Measurements from ENCODE around the gene CTDNEP1.
"Not testable (repeated sequence)": the region's sequence is repeated elsewhere in the genome, so short reads cannot be mapped to it uniquely, and the experiment has no call there.

Gene CTDNEP1

DNA sequence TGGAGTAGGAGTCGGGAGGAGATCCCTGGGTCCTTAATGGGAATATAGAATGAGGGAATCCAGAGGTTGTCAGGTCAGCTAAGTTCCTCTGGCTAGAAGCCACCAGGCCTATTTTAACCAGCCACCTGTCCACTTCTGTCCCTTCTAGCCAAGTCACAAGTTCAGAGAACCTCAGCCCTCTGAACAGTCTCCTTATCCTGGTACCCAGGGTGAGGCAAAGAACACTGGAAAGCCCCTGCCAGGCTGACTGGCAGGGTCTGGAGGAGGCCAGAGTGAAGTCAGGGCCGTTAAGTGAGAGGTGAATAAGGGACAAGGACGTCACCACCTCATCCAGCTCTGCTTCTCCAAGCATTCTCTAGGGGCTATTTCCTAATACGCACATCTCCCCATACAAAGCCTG lies 2.7 kb downstream of the CTDNEP1 start:
- DNase-seq (ENCODE audit: low read depth in 2 of 2): no peak

DNA sequence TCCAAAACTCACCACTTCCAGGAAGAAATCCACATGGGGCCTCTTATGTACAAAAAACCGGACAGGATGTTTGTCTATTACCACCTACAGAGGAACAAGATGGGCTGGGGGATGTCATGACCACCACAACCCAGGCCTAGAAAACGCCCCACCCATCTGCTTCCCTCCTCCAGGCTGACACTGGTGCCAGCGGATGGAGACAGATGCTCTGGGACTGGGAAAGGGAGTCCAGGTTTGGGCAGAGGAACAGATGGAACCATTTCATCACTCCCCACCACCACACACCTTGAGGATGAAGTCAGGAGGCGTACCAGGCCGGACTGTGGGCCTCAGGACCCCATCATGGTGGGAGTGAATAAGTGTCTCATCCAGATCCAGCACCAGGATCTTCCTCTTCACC lies 4.8 kb downstream of the CTDNEP1 start:
- DNase-seq (ENCODE audit: low read depth in 2 of 2): no peak

DNA sequence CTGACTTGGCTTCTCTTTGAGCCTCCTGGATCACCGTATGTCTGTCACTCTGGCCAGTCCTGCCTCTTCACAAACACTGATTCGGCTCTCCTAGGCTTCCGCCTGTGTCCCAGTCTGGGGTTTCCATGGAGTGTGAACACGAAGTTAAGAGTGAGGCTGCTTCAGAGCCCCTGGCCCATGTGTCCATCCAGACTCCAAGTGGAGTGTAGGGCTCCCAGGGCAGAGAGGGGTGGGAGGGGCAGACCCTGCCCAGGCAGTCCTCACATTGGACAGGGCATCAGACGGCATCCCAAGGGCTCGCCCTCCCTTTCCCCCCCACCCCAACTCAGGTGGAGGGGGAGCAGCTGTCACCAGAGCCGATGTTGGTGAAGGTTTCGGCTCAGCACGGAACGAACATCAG lies 7.7 kb downstream of the CTDNEP1 start:
- not testable (repeated sequence) for DNase-seq (ENCODE audit: low read depth in 2 of 2)

DNA sequence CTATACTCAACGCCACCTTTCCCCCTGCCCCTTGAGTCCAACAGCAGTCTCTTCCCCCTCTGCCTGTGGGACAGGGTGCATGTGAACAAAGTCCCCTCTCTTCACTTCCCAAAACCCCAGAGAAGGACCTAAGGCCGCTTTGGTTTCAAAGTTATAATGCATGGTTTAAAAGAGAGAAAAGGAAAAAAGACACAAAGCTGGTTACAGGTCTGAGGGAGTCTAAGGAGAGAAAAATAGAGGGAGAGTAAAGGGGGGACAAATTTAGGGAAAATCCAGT lies 8.1 kb downstream of the CTDNEP1 start:
- no peak for DNase-seq (ENCODE audit: low read depth in 2 of 2)

DNA sequence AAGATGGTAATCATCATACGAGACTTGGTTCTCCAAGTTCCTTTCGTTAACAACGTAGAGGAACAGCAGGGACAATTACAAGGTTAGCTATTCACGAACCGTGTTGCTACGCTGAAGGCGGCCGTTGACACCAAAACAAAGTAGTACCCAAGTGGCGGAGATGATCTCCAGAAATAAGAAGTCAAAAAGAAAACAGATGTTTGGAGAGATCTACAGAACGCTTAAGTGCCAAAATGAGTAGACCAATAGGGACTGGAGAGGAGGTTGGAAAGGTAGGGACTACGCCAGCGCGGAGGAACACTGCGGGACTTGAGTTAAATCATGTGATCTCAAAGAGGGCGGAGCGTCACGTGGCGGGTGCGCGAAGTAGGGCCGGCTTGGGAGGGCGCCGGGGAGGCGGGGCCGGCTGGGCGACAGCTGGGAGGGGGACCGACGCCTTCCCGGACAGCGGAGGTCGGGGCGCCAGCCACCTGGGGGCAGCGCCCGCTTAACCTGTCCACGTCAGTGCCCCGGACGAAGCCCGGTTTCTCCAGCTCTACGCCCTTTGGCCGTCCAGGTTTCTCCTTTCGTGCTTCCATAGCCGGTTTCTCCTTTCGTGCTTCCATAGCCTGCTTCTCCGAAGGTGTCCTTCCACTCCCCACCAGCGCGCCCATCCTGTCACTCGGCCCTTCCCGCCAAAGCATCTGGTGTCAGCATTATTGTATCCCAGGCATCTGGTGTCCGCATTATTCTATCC lies 8.6 kb downstream of the CTDNEP1 start:
- peak; percentile 88 to 89 for DNase-seq (ENCODE audit: low read depth in 2 of 2)

DNA sequence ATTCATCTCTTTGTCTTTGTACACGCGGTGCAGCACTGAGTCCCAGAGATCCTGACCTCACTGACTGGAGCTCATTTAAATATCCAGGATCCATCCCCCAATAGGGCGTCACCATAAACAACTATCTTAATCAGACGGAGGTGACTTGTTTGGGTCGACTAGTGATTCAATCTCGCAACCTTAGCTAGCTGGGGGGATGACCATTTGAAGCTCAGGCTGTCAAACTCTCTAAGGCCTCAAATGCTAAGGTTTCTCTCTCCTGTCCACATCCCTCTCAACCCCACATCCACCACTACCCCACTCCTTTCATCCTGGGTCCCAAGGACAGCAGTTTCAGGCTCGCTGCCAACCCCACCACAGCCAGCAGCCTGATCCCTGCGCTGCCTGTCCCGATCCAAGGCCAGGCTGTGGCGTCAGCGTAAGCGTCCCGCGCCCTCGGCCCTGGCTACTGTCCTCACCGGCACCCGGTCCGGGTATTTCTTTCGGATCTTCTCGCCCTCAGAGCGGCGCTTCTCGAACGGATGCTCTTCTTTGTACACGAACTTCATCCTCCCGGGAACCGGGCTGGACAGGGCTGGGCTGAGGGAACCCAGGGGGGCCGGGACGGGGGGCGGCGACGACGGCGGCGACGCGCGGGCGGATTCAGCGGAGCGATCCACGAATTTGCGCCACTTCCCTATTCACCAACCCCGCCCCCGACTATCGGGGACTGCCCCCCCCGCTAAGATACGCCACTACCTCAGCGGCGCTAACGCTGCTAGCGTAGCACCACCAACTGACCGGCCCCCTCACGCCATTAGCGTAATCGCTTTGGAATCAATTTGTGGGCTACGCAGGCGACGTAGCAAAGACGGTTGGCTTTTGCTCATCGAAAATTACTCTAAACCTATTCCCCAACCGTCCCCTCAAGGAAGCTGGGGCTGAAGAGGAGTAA lies 9.5 kb downstream of the CTDNEP1 start, which contains the start of gene GABARAP:
Gene GABARAP (minus strand): TSS at position 667 of the 934 bp plus-strand sequence. CDS start 119 bp downstream, at position 548.
- DNase-seq (ENCODE audit: low read depth in 2 of 2): peak; percentile 89 to 95

DNA sequence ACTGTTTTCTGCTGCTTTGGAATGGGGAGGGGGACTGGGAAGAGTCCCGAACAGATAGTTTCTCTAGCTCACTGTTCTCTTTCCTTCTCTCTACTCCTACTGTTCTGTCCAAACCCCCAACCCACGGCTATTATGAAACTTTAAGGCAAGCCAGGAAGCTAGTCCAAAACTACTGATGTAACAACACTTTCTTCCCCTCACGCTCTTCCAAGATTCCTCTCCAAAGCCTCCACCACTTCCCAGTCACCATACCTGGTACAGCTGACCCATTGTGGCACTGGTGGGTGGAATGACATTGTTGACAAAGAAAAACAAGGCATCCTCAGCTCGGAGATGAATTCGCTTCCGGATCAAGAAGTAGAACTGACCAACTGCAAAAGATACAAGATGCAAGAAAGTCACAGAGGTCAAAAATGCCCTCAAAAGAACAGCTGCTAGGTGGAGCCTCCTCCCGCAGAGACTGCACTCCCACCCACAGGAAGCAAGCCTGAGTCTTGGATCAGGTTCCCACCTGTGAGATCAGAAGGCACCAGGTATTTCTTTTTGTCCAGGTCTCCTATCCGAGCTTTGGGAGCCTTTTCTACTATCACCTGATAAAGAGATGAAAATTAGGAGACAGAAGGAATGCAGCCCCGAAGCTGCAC lies 10.3 kb downstream of the CTDNEP1 start:
- DNase-seq (ENCODE audit: low read depth in 2 of 2): no peak

DNA sequence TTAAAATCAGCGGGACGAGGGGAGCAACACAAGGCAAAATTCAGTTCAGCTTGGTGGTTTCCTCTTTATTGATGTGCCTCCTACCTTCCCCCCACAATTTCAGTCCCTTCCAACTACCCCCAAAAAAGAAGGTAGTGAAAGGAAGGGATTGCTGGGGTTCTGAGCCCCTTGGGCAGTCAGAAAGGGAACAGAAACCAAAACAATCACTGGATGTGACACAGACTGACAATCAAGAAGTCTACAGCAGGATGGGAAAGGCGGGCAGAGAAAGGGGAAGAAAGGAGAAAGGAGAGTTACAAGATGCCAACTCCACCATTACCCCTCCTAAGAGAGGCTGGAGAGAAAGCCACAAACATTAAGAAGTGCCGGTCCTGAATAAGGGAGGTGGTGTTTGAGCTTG lies 11.2 kb downstream of the CTDNEP1 start:
- DNase-seq (ENCODE audit: low read depth in 2 of 2): no peak

DNA sequence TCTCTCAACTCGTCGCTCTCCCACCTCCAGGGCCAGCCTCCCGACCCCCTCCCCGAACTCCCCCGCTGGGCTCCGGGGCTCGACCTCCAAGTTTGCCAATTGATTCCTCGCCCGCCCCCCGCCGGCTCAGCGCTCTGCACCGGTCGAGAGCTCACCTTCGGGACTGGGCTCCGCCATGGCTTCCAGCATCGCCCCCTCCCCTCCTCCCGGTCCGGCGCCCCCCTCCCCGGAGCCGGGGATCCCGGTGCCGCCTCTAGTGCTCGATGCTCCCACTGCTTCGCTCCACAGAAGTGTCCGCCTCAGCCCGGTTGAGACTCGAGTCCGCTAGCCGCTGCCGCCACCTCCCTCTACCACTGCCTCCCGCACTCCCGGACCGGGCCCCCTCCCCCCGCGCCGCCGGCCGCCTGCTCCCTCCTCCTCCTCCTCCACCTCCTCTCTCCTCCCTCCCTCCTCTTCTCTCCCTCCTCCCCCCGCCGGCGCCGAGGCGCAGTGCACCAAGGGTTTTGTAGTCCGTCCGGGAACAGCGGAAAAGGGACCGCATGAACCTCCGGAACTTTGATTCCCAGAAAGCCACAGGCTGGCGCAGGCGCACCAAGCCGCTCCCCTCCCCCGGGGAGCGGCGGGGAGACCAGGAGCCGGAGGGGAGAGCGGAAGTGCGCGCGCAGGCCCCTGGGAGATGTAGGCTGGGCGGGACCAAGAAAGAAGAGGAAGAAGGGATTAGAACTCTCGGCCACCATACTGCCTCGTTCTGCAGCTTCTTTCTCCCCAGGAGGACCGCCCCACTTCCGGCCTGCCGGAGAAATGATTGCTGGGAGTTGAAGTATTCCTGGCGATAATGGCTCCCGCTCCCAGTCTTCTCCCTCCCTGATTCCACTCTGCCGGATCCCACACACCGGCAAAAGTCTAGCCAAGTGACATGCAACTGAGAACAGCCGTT lies 12.2 kb downstream of the CTDNEP1 start, which contains the start of gene PHF23:
Gene PHF23 (minus strand): TSS at position 367 of the 937 bp plus-strand sequence. CDS start 178 bp downstream, at position 189.
- peak; percentile 94 to 97 for DNase-seq (ENCODE audit: low read depth in 2 of 2)

DNA sequence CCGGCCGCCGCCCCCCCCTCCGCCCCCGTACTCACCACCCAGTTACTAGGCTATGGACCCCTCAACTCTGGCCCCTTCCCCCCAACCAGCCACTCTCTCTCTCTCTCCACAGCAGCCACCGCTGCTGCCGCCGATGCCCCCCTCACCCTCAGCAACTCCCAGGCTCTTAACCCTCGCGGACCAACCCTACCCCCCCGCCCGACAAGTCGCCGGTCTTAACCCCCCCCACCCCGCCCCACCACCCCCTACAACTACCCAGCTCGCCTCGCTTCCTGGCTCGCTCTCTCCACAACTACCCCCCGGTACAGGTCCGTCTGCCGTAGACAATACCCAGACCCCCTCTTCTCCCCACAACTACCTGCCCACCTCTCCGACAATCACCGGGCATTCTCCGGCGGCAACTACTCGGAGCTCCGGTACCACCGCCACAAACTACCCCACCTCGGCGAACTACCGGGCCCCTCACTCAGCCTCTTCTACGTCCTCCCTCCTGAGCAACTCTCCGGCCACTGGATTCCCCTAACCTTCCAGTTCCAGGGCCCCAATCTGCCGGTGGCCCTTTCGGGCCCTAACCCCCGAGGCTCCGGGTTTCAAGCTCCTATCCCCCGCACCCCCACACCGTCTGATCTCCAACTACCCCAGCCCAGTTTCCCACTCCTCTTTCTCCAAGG lies 13.0 kb downstream of the CTDNEP1 start:
- no peak for DNase-seq (ENCODE audit: low read depth in 2 of 2)

DNA sequence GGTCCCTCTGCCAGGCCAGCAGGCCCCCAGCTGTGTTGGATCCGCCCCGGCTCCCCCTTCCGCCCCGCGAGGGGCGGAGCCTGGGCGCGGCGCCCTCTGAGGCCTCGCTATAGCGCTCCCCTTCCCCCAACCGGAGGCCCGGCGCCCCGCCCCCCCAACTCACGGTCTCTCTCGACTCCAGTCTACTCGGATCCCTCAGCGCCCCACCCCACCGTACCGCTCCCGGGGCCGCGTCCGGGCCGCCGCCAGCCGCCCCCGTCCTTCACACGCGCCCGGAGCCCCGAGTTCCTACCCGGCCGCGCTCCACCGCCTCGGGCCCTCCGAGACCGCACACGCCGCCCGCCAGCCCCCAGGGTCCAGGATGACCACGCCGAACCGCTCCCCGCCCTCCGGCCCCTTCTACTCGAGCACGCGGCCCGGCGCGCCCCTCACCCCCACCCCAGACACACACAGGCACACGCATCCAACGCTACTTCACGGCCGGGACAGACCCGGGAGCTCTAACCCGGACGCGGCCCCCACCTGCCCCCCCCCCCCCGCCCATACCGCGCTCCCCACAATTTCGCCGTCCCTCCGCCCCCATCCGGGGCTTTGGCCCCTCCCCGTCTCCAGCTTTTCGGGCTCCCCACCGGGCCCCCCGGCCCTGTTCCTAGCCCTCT lies 13.6 kb downstream of the CTDNEP1 start:
- peak; percentile 84 to 85 for DNase-seq (ENCODE audit: low read depth in 2 of 2)

DNA sequence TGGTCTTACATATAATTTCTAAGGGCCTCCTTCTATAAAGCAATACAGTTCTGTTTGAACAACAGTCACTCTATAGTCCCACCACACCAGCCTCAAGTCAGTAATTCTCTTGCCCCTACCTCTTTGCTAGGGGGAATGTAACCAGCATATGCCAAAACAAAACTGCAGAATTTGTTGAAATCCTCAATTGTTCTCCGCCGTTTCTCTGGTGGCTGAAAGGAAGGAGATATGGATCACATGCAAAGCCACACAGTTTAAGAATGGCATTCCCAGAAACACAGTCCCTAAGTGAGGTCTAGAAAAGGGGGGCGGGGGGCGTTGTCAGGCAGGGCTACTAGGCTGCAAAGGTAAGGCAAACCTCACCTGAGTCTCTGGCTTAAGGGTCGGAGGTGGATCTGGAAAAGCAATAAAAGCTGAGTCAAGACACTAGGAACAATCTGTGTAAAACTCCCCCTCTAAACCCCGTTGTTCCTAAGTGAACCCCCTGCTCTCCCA lies 14.2 kb downstream of the CTDNEP1 start:
- no peak for DNase-seq (ENCODE audit: low read depth in 2 of 2)

DNA sequence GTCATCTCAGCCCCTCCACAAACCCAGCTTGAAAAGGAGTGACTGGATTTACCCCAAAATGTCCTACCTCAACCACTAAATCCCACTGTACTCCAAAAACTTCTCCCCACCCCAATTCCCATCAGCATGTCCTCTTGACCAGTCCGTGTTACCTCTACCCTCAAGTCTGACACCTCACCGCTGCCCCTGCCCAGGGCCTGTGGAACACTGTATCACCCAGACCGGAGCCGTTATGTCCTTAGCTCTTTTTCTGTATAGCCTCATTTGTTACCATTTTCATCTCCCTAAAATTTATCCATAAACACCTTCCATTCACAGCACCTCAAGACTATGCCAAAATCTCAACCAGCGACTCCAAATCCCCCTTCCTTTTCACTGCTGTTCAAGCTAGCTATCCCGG lies 14.7 kb downstream of the CTDNEP1 start:
- no peak for DNase-seq (ENCODE audit: low read depth in 2 of 2)

DNA sequence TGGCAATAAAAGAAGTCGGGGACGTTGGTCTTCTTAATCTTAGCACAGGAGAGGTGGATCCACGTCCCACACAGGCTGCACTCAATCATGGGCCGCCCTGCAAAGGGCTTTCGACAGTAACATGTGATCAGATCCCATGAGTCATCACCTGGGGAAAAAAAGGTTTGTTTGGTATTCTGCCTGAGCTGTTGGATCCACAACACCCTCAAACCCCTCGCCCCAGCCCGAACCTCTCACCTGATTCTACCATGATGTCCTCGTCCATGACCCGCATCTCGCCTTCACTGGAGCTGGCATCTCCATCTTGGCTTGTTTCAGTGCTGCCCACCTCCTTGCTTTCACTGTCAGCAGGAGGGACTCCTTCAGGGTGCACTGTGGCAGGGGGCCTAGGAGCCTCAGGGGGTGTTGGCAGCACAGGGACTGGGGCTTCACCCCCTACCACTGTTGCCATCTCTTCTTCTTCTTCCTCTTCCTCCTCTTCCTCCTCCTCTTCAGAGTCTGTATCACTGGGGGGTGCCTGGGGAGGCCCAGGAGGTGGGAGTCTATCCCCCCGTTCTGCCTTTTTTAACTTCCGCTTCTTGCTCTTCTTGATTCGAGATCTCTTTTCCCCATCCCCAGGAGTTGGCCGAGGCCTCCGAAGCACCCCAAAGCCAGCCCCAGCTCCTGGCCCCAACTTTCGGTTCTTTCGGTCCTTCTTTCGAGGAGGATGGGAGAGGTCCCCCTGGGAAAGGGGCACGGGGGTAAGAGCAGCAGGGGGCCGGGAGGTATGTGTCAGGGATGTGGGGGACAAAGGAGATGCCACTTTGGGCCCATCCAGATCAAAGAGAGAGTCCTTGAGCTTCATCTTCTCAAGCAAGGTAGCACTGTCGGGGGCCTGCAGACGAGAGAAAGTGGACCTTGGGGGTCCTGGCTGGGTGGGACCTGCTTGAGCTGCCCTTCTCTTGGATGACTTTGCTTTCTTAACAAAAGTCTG lies 15.6 kb downstream of the CTDNEP1 start:
- DNase-seq (ENCODE audit: low read depth in 2 of 2): no peak

DNA sequence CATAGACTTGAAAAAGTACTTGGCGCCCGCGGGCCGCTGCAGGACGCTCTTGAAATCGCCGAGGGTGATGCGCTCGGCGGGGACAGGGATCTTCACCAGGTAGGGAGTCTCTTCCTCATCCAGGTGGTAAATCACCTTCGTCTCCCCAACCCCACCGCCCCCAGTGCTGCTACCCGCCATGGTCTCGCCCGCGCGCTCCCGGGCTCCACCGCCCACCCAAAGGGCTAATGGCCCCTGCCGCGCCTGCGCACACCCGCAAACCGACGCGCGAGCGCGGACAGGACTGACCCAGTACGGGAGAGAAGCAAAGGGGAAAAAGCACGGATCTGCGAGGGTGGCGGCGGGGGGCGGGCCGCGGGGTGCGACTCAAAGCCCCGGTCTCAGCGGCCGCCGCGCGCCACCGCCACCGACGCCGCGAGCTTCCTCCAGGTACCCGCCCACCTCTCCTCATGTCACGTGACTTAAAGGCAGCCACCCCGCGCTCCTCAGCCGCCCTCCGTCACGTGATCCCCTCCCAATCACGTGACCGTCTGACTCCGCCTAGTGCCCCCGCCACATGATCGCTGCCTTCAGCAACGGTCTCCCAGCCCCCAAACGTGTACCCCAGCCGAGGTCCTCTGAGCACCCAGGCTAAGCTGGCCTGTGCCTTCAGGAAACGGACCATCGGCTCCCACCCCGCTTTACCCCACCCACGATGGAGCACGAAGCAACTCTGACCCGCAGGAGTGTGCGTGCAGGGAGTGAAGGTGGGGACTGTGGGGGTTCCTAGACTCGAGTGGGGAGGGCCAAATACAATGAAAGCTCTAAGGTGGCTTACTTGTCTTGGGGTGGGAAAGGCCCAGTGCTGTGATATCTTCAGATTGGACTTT lies 17.2 kb downstream of the CTDNEP1 start, which contains the start of gene DVL2:
Gene DVL2 (minus strand): TSS at position 435 of the 869 bp plus-strand sequence. CDS start 255 bp downstream, at position 180.
- DNase-seq (ENCODE audit: low read depth in 2 of 2): peak; percentile 93 to 95

DNA sequence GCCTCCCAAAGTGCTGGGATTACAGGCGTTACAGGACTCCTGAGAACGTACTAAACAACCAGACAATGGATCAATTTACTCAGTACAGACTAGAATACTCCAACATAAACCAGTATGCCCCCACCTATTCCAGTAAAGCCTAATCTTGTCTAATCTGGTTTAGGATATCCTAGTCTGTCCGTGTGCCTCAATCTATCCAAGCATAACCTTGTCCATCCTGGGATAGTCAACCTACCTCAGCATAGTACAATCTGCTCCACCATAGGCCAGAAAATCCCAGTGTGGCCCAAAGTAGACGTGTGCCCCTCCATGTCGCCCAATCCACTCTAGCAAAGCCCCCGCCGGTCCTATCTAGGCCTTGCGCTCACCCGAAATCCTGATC lies 17.8 kb downstream of the CTDNEP1 start:
- DNase-seq (ENCODE audit: low read depth in 2 of 2): no peak

DNA sequence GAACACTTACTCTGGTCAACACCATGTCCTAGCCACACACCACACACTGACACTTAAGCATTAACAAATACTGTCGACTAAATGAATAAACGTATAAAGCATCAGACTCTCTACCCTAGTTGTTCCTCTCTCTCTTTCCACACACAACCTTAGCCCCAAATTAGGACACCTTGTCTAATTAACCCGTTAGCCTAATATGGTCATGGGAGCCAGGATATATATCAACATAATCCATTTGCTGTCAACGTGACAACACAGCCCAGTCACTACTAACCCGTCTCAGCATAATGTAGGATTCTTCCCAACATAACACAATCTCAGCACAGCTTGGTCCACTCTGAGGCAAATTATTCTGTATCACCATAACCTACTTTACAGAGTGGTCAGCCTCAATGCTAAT lies 19.4 kb downstream of the CTDNEP1 start:
- no peak for DNase-seq (ENCODE audit: low read depth in 2 of 2)

DNA sequence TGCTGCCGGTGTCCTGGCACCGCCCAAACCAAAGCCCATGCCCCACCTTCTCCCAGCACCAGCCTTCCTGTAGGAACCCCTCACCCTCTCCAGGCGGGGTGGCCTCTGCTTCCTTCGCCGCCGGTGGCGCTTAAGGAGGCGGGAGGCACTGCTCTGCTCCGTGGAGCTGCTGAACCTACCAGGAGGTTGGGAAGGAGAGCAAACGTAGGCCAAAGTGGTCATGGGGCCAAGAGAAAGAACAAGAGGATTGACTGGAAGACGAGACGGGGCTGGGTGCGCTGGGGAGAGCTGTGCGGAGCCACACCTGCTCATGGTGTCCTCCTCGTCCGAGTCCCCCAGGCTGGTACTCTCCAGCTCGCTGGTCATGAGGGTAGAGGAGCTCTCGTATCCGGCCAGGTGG lies 22.0 kb downstream of the CTDNEP1 start:
- no peak for DNase-seq (ENCODE audit: low read depth in 2 of 2)
